GM12878 (cell line): ENCODE data around the gene CLNK. TPM values are rescaled to one million over a fixed set of nuclear protein-coding genes. Genes with fewer than 3 reads are reported as not detected.

Experiments
- ATAC-seq: fragments of 200-7000 bp; cut with Tn5 transposase; 3 replicates; pipeline ENCODE4 v1.9.1; 2020; ENCODE audit warnings: mild to moderate bottlenecking, moderate library complexity
- BruUV-seq: library from RNA; stranded (reverse); fragments of 400-500 nt; replicated peaks from 2 replicates; lab custom pipeline; 2021; lab: Mats Ljungman, UMichigan
- CTCF ChIA-PET: fragments of 300-600 bp; sonication (Branson Sonifier 250); formaldehyde crosslinking; extraction: SDS; loops from one replicate; lab custom pipeline; 2021; ENCODE audit warnings: inconsistent platforms; lab: Yijun Ruan, JAX
- POLR2A ChIA-PET: fragments of 350-600 bp; formaldehyde crosslinking; extraction: SDS; loops from one replicate; lab custom pipeline; 2021; ENCODE audit warnings: inconsistent platforms; lab: Charles Lee
- RAD21 ChIA-PET: fragments of 300-600 bp; sonication (Branson Sonifier 250); formaldehyde crosslinking; loops from one replicate; lab custom pipeline; 2023; ENCODE audit warnings: antibody characterized with exemption; ENCODE audit not compliant: unreplicated experiment; lab: Charles Lee
- SMC1A ChIA-PET: fragments of 300-600 bp; sonication (Branson Sonifier 250); formaldehyde crosslinking; loops from one replicate; lab custom pipeline; 2023; ENCODE audit not compliant: unreplicated experiment, uncharacterized antibody; lab: Charles Lee
- DNase-seq: peaks from one replicate; pipeline ENCODE4 v3.0.0-alpha.2; 2011; ENCODE audit warnings: low read depth, low spot score
- FAIRE-seq: peaks from 3 replicates; lab custom pipeline; 2011; peaks lifted over from hg19 to GRCh38; lab: Jason Lieb, UNC
- H2AFZ ChIP-seq: 2 replicates; pipeline ENCODE4 v1.6.0; 2011; ENCODE audit warnings: low read depth, low read length, control low read depth; ENCODE audit not compliant: control insufficient read depth
- H3K27ac ChIP-seq: 2 replicates; pipeline ENCODE4 v1.5.1; 2011; ENCODE audit warnings: control low read depth; ENCODE audit not compliant: control insufficient read depth, insufficient read depth
- H3K27me3 ChIP-seq, 2 experiments: replicated peaks in 1 of 2; 2 replicates each; pipeline versions ENCODE4 v1.6.0 to v1.6.1; 2011; ENCODE audit warnings: low read length in 1 of 2; ENCODE audit not compliant: control insufficient read depth in 2 of 2, insufficient read depth in 2 of 2
- H3K36me3 ChIP-seq, 2 experiments: 2 replicates each; pipeline ENCODE4 v1.5.1; 2011; ENCODE audit warnings: low read length in 1 of 2; ENCODE audit not compliant: control insufficient read depth in 2 of 2, insufficient read depth in 2 of 2
- H3K4me1 ChIP-seq: 2 replicates; pipeline ENCODE4 v1.6.1; 2011; ENCODE audit warnings: mild to moderate bottlenecking, low read length, moderate library complexity, mixed read lengths; ENCODE audit not compliant: control insufficient read depth, insufficient read depth
- H3K4me2 ChIP-seq: 2 replicates; pipeline ENCODE4 v1.6.0; 2011; ENCODE audit warnings: control low read depth; ENCODE audit not compliant: control insufficient read depth, insufficient read depth
- H3K4me3 ChIP-seq: fragments of 200-600 bp; sonication (generic); 2 replicates; pipeline ENCODE4 v1.5.1; 2016
- H3K79me2 ChIP-seq: 2 replicates; pipeline ENCODE4 v1.6.0; 2011; ENCODE audit warnings: low read length; ENCODE audit not compliant: control insufficient read depth, insufficient read depth
- H3K9ac ChIP-seq: 2 replicates; pipeline ENCODE4 v1.8.0; 2011; ENCODE audit warnings: low read length, control low read depth, mixed read lengths; ENCODE audit not compliant: control insufficient read depth, insufficient read depth
- H3K9me3 ChIP-seq: replicated peaks from 3 replicates; pipeline ENCODE4 v1.5.1; 2011; ENCODE audit warnings: mild to moderate bottlenecking, low read length; ENCODE audit not compliant: control insufficient read depth, insufficient read depth
- H4K20me1 ChIP-seq: 2 replicates; pipeline ENCODE4 v1.6.0; 2011; ENCODE audit not compliant: control insufficient read depth, insufficient read depth
- CHD2 ChIP-seq: IDR thresholded peaks from 2 replicates; pipeline ENCODE4 v1.6.1; 2011; ENCODE audit warnings: low read depth, low read length, improper control_type of control experiment, borderline replicate concordance
- CHD4 ChIP-seq: fragments of 200-600 bp; sonication (generic); IDR thresholded peaks from 2 replicates; pipeline ENCODE4 v1.6.1; 2016; ENCODE audit warnings: mild to moderate bottlenecking
- ESRRA ChIP-seq: IDR thresholded peaks from 2 replicates; pipeline ENCODE4 v1.6.1; 2012; ENCODE audit warnings: mild to moderate bottlenecking, low read length, improper control_type of control experiment
- IKZF2 ChIP-seq, 2 experiments: fragments of 450-650 bp; IDR thresholded peaks; 2 replicates each; pipeline ENCODE4 v1.6.1; 2017; ENCODE audit warnings: mild to moderate bottlenecking in 2 of 2, moderate library complexity in 2 of 2
- JUNB ChIP-seq: IDR thresholded peaks from 2 replicates; pipeline ENCODE4 v1.6.1; 2016; ENCODE audit warnings: antibody characterized with exemption, mild to moderate bottlenecking
- NR2C2 ChIP-seq: IDR thresholded peaks from 2 replicates; pipeline ENCODE4 v1.6.1; 2011; ENCODE audit warnings: borderline replicate concordance, low read depth; ENCODE audit not compliant: control insufficient read depth, insufficient read length
- RAD21 ChIP-seq: IDR thresholded peaks from 2 replicates; pipeline ENCODE4 v1.6.1; 2011; ENCODE audit warnings: mild to moderate bottlenecking, low read depth, low read length, moderate library complexity; ENCODE audit not compliant: insufficient read depth
- RBBP5 ChIP-seq: fragments of 200-600 bp; sonication (generic); conservative IDR thresholded peaks from 2 replicates; pipeline ENCODE4 v1.6.1; 2016
- SRF ChIP-seq, 2 experiments: IDR thresholded peaks; 2 replicates each; pipeline ENCODE4 v1.6.1; 2011; ENCODE audit warnings: low read depth in 2 of 2, low read length in 2 of 2, mild to moderate bottlenecking in 1 of 2, moderate library complexity in 1 of 2
- YY1 ChIP-seq: IDR thresholded peaks from 2 replicates; pipeline ENCODE4 v1.6.1; 2011; ENCODE audit warnings: low read depth, mild to moderate bottlenecking, low read length
- ZNF207 ChIP-seq: fragments of 450-650 bp; IDR thresholded peaks from 2 replicates; pipeline ENCODE4 v1.6.1; 2014; ENCODE audit warnings: antibody characterized with exemption, mild to moderate bottlenecking, borderline replicate concordance
- WGBS: methylation state at CpG from one replicate; pipeline ENCODE4 v1.1.6; 2016; ENCODE audit warnings: low lambda C conversion rate; ENCODE audit not compliant: insufficient replicate concordance, insufficient coverage; ENCODE audit errors: missing lambda C conversion rate; 5-methylcytosine and 5-hydroxymethylcytosine counted together
- in situ Hi-C: fragments of 300-500 bp; cut with MboI; formaldehyde crosslinking; loops from 9 replicates; pipeline ENCODE4 v1.14.3; 2018; ENCODE audit warnings: mixed read lengths
- intact Hi-C: fragments of 100-400 bp; cut with micrococcal nuclease; formaldehyde crosslinking; loops from one replicate; pipeline ENCODE4 v1.14.2; 2022; ENCODE audit not compliant: unreplicated experiment
- polyA plus RNA-seq, 11 experiments: library from polyadenylated mRNA; depleted of rRNA in 4 of 11; unstranded in 6 of 11; stranded (reverse) in 5 of 11; fragments of >200 nt; fragmentation: Nextera tagmentation in 4 of 11; fragmentation: Illumina TruSeq in 1 of 11; extraction: Ambion mirVana in 4 of 11; extraction: Trizol in 1 of 11; gene quantifications; 1 replicate in 1 of 11; 2 replicates in 10 of 11; pipeline versions ENCODE4 v1.2.1 to v1.2.3, GENCODE V29; 2011 to 2016; ENCODE audit warnings: inconsistent platforms in 2 of 11, missing spikeins in 2 of 11, low read depth in 1 of 11
- total RNA-seq, 4 experiments: library from RNA; depleted of rRNA in 3 of 4; stranded (reverse); fragments of >200 nt in 3 of 4; fragmentation: Illumina TruSeq in 1 of 4; extraction: Trizol in 1 of 4; gene quantifications; 2 replicates each; pipeline versions ENCODE4 v1.2.1 to v1.2.3, GENCODE V29; 2013 to 2021
- TF ChIP-seq, protein P1 (sequence below): IDR thresholded peaks from 2 replicates; pipeline ENCODE4 v1.6.1; 2012; ENCODE audit warnings: low read depth, low read length, improper control_type of control experiment
- TF ChIP-seq, protein P2 (sequence below): IDR thresholded peaks from 2 replicates; pipeline ENCODE4 v1.6.1; 2012; ENCODE audit warnings: low read depth, low read length, improper control_type of control experiment

Gene CLNK
- total and polyA plus RNA-seq, 10 of the 15 experiments (the other 5 are each of a cell fraction or from before 2014, with no cell fraction given), result 2.1 to 14.3 (median 2.7) TPM

DNA sequence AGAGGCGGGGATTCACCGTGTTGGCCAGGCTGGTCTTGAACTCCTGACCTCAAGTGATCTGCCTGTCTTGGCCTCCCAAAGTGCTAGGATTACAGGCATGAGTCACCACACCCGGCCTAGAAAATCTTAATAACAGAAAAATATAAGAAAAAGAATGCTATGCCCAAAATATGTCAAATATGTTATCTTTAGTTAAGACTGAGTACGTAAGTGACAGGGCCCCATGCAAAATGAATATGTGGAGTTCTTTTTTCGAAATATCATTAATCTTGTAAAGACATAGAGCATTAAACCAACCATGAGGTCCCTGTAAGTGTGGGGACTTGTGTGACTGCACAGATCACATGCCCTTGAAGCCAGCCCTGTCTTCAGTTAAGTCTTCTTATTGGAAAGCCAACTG is 218.4 kb downstream of the CLNK start:
- ChIA-PET POLR2A (no interaction called here), SMC1A (interaction anchor here (2.1 kb wide), 1 partner anchor 8 kb away, joined by 4 read pairs; no protein-coding TSS in a partner anchor), RAD21 (no interaction called here), CTCF (no interaction called here)
- FAIRE-seq (no peak), DNase-seq (no peak), ATAC-seq (no peak)
- no peak overlapping the region for H3K27ac ChIP-seq
- no peak overlapping the region for H2AFZ ChIP-seq
- H3K4me2 ChIP-seq, result no peak overlapping the region
- no peak overlapping the region for H3K4me3 ChIP-seq
- 34% methylated on average over 5 of the region's 5 CpGs for WGBS
- no peak overlapping the region for H3K9ac ChIP-seq
- H3K79me2 ChIP-seq, result no peaks in the 10 kb centered on the region
- BruUV-seq, result no TSS peak
- H3K36me3 ChIP-seq, result no peaks in the 10 kb centered on the region
- in situ Hi-C loops (no loop called here), intact Hi-C loops (no loop called here)
- H3K9me3 ChIP-seq, result peaks cover 3% of the 10 kb centered on the region; the same call in 2 of the 3 replicates
- TF ChIP-seq ESRRA (no peak), SRF (IDR thresholded peaks at IDR 0.05; ENCODE audit: low read depth in 2 of 2, low read length in 2 of 2) (no peak), CHD4 (no peak), JUNB (no peak), ZNF207 (no peak)
- H3K4me1 ChIP-seq, result no peaks in the 10 kb centered on the region
- peaks cover 0 to 5% of the 10 kb centered on the region in 2 experiments; a peak in 3 of 4 replicates for H3K27me3 ChIP-seq
- no peaks in the 10 kb centered on the region for H4K20me1 ChIP-seq

DNA sequence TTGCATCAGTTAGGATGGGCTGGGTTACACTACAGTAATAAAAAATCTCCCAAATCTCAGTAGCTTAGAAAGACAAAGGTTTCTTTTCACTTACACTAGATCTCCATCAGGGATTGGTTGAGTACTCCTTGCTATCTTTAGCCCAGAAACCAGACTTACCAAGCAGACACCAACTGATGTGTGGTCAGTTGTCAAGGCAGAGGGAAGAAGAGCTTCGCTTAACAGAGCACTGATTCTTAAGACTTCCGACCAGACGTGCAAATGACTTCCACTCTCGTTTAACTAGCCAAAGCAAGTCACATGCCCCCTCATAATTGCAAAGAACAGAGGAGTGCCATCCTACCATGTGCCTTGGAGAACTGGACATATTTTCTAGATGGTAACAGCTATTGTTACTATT is 221.7 kb downstream of the CLNK start:
- SMC1A ChIA-PET, result interaction anchor here (0.9 to 1.4 kb wide), 2 partner anchors 75 to 85 kb away, joined by 3 read pairs; no protein-coding TSS in a partner anchor
- Histone ChIP-seq H3K4me3 (no peak overlapping the region), H3K79me2 (no peaks in the 10 kb centered on the region), H3K27ac (no peak overlapping the region), H3K9ac (no peak overlapping the region), H4K20me1 (no peaks in the 10 kb centered on the region), H3K4me1 (no peaks in the 10 kb centered on the region), H2AFZ (no peak overlapping the region), H3K36me3 (no peaks in the 10 kb centered on the region), H3K9me3 (peaks cover 3% of the 10 kb centered on the region; the same call in 2 of the 3 replicates), H3K27me3 (peaks cover 0 to 5% of the 10 kb centered on the region in 2 experiments; a peak in 3 of 4 replicates), H3K4me2 (no peak overlapping the region)
- POLR2A ChIA-PET, result no interaction called here
- CTCF ChIA-PET, result interaction anchor here (0.7 to 3.0 kb wide), 3 partner anchors 9 to 87 kb away, joined by 3 to 15 read pairs (median 6); no protein-coding TSS in a partner anchor
- intact Hi-C loops (no loop called here), in situ Hi-C loops (no loop called here)
- RAD21 ChIA-PET, result no interaction called here
- DNase-seq (no peak), ATAC-seq (no peak), FAIRE-seq (no peak)
- 45% methylated on average over 4 of the region's 4 CpGs for WGBS
- no TSS peak for BruUV-seq
- TF ChIP-seq, protein P1, sequence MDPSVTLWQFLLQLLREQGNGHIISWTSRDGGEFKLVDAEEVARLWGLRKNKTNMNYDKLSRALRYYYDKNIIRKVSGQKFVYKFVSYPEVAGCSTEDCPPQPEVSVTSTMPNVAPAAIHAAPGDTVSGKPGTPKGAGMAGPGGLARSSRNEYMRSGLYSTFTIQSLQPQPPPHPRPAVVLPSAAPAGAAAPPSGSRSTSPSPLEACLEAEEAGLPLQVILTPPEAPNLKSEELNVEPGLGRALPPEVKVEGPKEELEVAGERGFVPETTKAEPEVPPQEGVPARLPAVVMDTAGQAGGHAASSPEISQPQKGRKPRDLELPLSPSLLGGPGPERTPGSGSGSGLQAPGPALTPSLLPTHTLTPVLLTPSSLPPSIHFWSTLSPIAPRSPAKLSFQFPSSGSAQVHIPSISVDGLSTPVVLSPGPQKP, result no peak
- TF ChIP-seq, protein P2, sequence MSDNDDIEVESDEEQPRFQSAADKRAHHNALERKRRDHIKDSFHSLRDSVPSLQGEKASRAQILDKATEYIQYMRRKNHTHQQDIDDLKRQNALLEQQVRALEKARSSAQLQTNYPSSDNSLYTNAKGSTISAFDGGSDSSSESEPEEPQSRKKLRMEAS, result no peak
- TF ChIP-seq NR2C2 (no peak), RBBP5 (no peak), RAD21 (no peak), CHD2 (no peak), IKZF2 (IDR thresholded peaks at IDR 0.05) (no peak), YY1 (no peak)
